Fibroblast of skin of scalp (primary cell): ENCODE data around the gene ZNF519. TPM values are rescaled to one million over a fixed set of nuclear protein-coding genes. Genes with fewer than 3 reads are reported as not detected.
"Not testable (repeated sequence)": the region's sequence is repeated elsewhere in the genome, so short reads cannot be mapped to it uniquely, and the experiment has no call there.

ENCODE experiments used
- DNase-seq: peaks from one replicate; pipeline ENCODE4 v3.0.0-alpha.2; 2013
- polyA plus RNA-seq, 2 experiments: library from polyadenylated mRNA; unstranded; fragments of 120-200 nt; gene quantifications; one replicate each; pipeline ENCODE4 v1.2.1, GENCODE V29; 2013; ENCODE audit not compliant: insufficient read length in 2 of 2

ZNF519 gene
- 3.0 TPM for polyA plus RNA-seq (2013, experiment 1 of 2; ENCODE audit: insufficient read length)
- polyA plus RNA-seq (2013, experiment 2 of 2; ENCODE audit: insufficient read length), result 3.0 TPM

DNA sequence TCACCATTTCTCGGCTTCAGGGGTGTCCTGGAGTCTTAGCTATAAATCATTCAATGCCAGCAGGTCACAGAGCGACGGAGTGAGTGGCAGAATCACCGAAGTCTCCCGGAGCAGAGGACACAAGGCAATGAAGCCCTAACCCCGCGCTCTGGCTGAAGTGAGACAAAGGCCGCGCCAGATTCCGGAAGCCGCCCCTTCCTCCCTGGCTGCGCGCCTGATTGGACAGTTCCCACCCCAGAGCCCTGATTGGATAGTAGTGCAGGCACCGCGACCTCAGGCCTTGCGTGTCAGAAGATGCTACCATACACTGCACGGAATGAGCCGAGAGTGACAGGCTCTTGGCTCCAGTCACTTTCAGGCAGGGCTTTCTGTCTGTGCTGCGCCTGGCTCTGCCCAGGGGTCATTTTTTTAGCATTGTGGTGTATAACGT is at the start of gene ZNF519:
TSS of gene ZNF519 (minus strand) at position 165 of the 430 bp plus-strand sequence. CDS start at position 7, 158 bp downstream.
- peak; percentile 97 for DNase-seq

DNA sequence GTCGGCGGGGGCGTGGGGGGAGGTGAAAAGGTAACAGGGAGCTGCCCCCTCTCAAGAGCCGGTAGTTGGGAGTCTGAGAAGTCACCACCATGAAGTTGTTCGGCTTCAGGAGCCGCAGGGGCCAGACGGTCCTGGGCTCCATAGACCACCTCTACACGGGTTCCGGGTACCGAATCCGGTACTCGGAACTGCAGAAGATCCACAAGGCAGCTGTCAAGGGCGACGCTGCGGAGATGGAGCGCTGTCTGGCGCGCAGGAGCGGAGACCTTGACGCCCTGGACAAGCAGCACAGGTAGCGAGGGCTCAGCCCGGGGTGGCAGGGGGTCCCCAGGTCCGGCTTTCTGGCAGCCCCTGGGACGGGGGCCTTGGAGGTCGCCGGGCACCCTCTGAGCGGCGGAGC is 47.1 kb upstream of the ZNF519 start:
- DNase-seq, result no peak

DNA sequence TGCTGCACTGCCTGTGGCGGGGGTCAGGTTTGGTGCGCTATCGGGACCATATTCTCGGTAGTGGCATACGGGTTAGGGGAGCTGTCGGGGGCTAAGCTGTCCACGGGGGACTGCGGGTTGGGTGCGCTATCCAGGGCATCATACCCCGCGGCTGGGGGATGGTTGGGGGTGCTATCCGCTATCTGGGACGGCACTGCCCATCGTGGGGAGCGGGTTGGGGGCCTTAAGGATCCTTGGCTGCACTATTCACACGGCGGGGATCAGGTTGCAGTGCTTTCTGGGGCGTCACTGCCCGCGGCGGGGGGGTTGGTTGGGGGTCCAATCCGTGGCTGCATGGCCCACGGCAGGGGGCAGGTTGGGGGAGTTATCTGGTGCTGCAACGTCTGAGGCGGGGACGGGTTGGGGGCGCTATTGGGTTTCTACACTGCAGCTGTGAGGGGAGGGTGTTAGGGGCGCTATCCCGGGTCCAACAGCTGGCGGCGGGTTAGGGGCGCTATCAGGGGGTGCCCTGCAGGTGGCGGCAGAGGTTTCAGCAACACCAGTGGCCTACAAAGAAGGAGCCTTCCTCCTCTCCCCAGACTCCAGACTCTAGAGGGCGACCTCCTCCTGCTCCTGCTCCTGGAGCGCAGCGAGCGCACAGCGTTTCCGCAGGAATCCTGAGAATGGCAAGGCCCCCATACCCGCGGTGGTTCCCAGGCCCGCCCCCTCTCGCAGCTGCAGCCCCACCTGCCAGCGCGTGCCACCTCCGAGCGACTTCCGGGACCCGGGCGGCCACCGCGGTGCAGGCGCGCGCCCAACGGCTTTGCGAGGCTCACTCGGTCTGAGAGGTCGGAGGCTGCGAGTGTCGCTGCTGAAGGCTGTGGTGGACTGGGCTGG is 46.3 kb upstream of the ZNF519 start:
- DNase-seq, result peak; percentile 38

DNA sequence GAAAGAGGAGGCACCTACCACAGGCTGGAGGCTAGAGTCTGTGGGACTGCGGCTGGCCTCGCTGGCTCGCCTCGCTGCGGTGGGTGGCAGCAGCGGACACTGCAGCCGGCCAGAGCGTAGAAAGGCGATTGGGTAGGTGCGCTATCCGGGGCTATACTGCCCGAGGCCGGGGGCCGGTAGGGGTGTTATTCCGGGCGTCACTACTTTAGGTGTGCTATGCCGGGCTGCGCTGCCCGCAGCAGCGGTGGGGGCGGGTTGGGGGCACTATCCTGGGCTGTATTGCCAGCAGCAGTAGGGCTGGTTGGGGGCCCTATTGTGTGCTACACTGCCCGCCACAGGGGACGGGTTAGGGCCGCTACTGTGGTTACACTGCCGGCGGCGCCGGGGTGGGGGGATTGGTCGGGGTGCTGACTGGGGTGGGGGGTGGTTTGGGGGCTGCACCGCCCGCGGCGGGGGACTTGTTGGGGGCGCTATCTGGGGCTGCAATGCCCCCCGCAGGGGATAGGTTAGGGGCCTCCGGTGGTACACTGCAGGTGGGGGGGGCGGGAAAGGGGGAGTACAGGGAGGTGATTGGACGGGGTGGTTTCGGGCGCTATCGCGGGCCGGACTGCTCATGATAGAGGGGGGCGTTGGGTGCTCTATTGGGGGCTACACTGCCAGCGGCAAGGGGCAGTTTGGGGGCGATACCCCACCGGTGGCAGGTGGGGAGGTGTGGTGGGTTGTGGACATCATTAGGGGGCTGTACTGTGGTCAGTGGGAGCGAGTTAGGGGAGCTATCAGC is 45.5 kb upstream of the ZNF519 start:
- DNase-seq, result not testable (repeated sequence)

DNA sequence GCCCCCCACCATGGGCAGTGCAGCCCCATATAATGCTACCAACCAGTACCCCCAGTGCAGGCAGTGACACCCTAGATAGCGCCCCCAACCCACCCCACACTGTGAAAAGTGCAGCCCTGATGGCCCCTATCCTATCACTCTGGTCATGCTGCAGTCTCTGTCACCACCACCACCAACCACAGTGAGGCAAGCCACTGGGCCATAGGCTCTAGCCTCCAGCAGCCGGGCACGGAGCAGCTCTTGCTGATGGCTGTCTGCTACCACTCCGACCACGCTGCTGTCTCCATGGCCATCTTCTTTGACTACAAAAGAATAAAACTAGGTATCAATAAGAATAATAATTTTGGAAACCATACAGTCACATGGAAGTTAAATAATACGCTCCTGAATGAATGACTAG is 43.2 kb upstream of the ZNF519 start:
- DNase-seq, result not testable (repeated sequence)

DNA sequence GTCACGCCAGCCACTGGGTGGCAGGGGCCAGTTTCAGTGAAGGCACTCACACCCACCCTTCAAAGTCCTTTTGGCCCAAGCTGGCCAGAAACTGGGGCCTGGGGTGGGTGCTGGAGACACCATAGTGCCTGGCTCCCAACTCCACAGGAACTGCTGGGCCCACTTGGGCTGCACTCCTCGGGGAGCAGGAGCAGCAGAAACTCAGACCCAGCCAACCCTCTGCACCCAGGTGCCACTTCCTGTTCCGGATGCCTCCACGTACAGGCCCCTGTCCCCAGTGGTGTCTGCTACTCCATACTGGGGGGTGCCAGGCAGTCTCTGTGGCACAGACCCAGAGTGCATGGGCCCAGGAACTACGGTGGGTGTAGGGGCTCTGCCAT is 42.5 kb upstream of the ZNF519 start:
- DNase-seq, result no peak

DNA sequence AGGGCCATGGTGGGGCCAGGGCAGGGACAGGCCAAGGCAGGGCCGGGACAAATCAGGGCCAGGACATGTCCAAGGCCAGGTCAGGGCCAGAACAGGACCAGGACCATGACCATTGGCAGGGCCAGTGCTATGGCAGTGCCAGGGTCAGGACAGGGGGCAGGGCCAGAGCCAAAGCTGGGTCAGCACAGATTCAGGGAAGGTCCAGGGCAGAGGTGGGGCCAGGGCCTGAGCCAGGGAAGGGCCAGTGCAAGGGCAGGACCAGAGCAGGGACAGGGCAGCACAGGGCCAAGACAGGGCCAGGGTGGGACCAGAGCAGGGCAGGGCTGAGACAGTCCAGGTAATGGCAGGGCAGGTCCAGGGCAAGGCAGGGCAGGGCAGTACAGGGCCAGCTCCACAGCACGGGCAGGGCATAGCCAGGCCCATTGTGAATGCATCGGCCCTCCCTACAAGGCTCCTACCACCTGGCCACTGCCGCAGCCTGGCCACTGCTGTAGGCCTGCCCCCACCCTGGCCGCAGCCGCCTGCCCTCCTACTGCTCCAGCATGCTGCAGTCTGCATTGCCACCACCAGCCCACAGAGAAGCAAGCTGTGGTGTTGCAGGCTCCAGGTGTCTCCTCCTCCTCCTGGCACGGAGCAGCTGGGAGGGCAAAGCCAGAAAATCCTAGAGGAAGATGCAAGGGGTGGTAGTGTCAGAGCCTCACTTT is 41.9 kb upstream of the ZNF519 start:
- DNase-seq, result not testable (repeated sequence)

DNA sequence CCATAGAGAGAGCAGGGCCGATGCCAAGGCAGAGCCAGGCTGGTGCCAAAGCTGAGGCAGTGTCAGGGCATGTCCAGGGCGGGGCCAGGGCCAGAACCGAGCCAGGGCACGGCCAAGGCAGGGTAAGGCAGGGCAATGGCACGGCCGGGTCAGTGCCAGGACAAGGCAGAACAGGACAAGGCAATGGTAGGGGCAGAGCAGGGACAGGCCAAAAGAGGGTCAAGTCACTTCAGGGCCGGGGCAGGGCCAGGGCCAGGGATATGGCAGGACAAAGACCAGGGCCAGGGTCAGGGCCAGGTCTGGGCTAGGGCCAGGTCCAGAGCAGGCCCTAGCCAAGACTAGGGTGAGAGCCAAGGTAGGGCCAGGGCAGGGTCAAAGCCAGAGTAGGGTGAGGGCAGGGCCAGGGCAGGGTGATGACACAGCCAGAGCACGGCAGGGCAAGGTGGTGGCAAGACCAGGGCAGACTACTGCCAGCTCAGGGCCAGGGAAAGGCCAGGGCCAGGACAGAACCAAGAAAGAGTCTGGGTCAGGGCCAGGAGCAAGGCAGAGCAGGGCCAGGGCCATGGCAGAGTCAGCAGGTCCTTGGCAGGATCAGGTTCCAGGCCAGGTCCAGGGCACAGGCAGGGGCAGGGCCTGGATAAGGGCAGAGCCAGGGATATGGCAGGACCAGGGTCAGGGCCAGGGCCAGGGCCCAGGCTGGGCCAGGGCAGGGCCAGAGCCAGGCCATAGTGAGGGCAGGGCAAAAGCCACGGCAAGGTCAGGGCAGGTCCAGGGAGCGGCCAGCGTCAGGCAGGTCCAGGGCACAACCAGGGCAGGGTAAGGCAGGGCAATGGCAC is 41.1 kb upstream of the ZNF519 start:
- DNase-seq, result not testable (repeated sequence)

DNA sequence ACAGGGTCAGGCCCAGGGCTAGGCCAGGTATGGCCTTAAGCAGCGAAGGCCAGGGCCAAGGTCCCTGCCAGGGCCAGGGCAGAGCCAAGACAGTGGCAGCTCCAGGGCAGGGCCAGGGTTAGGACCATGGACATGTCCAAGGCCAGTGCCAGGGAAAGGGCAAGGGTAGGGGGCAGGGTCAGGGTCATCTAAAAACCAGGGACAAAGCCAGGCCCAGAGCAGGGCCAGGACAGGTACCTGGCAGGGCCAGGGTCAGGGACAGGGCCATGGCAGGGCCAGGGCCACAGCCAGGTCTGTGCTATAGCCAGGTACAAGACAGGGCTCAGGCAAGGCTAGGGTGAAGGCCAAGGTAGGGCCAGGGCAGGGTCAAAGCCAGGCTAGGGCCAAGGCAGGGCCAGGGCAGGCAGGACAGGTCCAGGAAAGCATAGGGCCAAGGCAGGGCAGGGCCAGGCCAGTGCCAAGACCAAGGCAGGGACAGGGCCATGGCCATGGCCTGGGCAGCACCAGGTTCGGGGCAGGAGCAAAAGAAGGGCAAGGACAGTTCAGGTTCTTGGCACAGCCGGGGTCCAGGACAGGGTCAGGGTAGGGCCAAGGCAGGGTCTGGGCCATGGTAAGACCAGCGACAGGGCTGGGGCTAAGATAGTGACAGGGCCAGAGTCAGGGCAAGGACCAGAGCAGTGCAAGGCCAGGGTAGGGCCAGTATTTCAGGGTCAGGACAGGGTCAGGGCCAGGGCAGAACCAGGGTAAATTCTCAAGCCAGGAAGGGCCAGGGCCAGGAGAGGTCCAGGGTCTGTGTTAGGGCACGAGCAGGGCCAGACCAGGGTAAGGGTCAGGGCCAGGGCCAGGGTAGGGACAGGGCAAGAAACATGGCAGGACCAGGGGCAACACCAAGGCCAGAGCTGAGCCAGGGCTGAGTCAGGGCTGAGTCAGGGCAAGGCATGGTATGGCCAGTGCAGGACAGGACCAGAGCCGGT is 40.2 kb upstream of the ZNF519 start:
- not testable (repeated sequence) for DNase-seq

DNA sequence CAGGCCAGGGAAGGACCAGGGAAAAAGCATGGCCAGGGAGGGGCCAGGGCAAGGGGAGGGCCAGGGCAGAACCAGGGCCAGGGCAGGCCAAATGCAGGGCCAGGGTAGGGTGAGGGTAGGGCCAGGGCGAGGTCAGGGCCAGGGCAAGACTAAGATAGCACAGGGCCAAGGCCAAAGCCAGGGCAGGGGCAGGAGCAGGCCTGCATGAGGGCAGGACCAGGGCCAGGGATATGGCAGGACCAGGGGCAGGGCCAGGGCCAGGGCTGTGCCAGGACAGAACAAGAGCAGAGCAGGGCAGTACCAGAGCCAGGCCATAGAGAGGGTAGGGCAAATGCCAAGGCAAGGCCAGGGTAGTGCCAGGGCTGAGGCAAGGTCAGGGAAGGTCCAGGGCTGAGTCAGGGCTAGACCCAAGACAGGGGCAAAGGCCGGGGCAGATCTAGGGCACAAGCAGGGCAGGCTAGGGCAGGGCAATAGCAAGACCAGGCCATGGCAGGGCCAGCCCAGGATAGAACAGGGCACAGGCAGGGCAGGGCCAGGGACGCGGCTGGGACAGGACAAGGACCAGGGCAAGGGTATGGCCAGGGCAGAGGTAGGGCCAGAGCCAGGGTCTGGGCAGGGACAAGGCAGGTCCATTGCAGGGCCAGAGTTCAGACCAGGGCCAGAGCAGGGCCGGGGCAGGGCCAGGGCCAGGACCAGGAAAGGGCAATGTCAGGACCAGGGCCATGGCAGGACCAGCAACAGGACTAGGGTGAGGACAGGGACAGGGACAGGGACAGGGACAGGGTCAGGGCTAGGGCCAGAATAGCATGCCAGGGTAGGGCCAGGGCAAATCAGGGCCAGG is 39.3 kb upstream of the ZNF519 start:
- DNase-seq, result not testable (repeated sequence)

DNA sequence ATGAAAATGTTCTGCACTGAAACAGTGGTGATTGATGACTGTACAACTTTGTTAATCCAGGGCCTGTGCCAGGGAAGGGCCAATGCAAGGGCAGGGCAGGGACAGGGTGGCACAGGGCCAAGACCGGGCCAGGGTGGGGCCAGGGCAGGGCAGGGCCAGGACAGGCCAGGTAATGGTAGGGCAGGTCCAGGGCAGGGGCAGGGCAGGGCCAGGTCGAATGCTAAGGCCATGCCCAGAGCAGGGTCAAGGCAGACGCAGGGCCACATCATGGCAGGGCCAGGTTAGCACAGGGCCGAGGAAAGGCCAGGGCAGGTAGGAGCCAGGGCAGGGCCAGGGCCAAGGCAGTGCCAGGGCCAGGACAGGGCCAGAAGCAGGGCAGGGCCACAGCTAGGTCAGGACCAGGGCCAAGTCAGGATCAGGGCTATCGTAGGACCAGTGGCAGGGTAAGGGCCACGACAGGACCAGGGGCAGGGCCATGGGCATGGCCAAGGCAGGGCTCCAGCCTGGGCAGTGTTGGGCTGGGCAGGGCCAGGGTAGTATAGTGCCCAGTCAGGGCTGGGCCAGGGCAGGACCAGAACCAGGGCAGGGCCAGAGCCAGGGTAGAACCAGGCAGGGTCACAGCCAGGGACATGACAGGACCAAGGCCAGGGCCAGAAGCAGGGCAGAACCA is 38.3 kb upstream of the ZNF519 start:
- DNase-seq, result not testable (repeated sequence)

DNA sequence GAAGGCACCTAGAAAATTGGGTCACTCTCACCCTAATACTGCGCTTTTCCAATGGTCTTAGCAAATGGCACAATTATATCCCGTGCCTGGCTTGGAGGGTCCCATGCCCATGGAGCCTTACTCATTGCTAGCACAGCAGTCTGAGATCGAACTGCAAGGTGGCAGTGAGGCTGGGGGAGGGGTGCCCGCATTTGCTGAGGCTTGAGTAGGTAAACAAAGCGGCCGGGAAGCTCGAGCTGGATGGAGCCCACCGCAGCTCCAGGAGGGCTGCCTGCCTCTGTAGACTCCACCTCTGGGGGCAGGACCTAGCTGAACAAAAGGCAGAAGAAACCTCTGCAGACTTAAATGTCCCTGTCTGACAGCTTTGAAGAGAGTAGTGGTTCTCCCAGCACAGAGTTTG is 30.7 kb upstream of the ZNF519 start:
- DNase-seq, result not testable (repeated sequence)

DNA sequence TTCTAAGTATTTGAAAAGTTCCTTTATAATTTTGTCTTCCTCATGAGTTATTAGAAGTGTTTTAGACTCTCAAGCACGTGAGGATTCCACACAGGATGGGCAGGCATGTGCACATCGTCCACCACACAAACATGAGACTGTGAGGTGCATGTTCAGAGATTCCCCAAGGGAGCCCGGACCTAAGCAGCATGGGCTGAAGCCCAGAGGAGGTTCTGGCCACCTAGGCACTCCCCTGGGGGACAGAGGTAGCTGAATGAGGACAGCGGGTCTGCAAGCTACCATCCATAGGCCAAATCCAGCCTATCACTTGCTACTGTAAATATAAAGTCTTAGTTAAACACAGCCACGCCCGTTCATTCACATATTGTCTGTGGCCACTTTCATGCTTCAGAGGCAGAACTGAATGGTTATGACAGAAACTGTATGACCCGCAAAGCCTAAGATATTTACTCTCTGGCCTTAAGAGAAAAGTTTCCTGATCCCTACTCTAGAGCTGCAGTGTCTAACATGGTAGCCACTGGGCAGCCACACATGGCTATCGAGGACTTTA is 19.4 kb upstream of the ZNF519 start:
- not testable (repeated sequence) for DNase-seq

DNA sequence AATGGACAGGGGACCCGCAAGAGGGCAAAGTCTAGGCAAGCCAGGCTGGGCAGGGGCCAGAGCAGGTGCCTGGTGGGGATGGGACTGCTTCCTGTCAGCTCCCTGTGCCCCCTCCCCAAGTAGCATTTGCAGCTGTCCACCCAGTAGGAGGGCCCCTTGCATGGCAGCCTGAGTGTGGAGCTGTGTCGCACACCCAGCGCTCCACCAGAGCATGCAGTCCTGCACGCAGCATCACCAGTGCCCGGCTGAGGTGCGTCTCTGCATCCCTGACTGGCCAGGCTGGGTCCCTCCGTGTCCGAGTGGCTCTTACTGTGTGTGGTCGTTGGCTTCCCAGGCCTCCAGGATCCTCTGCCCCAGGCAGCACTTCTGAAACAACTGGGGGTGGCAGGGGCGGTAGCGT is 18.5 kb upstream of the ZNF519 start:
- DNase-seq, result not testable (repeated sequence)

DNA sequence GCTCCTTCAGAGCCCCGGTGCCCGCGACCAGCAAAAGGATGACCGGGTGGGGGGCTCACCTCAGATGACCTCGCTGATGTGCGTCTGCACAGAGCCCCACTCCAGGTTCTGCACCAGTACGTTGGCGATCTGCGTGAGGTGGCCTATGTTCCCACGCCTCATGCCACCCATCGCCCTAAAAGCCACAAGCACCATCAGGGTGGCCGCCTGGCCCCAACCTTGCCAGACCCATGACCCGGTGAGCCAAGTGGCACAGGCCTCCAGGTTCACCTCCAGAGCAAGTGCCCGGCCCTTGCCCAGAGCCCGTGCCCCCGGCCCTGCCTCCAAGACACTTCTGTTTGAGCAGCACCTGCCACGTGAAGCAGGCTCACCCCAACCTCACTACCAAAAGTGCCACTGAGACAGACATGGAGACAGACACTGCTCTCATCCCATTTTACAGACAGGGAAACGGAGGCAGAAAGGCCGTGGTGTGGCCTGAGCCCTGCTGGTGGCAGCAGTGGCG is 17.7 kb upstream of the ZNF519 start:
- DNase-seq, result not testable (repeated sequence)

DNA sequence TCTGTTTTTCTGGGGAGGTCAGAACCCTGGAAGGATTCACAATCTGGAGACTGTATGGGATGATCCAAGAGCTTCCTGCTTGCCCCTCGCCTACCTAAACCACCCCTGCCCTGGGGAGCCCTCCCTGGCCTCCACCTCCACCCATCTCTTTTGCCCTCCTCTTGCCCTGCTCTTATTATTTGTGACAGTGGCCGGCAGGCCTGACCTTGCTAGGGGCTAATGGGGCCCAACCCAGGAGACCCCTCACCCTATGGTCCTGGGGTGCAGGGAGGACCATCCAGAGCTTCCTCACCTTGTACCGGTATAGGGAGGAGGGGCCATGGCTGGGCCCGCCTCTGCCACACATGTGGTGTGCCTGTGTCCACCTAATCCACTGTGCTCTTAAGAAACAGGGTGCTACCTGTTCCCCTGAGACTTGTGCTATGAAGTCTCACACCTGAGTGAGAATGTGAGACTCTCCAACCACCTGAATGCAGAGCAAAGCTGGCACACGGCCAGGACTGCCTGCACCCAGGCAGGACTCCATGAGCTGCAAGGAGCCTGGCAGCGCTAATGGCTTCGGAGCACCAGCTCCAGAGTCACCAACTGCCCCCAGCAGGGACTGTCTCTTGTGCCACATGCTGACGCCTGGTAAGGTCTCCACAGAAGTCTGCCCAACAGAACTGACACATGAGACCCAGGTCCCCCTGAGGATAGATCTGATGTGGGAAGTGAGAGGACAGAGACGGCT is 17.1 kb upstream of the ZNF519 start:
- not testable (repeated sequence) for DNase-seq
